Peyer's patch (tissue), 4 donors: Measurements from ENCODE around the gene BRD3OS. TPM values are rescaled to one million over a fixed set of nuclear protein-coding genes. Genes with fewer than 3 reads are reported as not detected.
"Not testable (repeated sequence)": the region's sequence is repeated elsewhere in the genome, so short reads cannot be mapped to it uniquely, and the experiment has no call there.

Experiments used
- DNase-seq, 3 donors: peaks; one replicate each; pipeline ENCODE4 v3.0.0-alpha.2; 2017 to 2019
- H3K27ac ChIP-seq, 4 donors: fragments of 200-600 bp; sonication (generic); one replicate each; pipeline ENCODE4 v1.5.1; 2016 to 2019
- H3K27me3 ChIP-seq, 2 donors: fragments of 200-600 bp; sonication (generic); one replicate each; pipeline ENCODE4 v1.5.1; 2019
- H3K36me3 ChIP-seq, 3 donors: fragments of 200-600 bp; sonication (generic); one replicate each; pipeline ENCODE4 v1.5.1; 2016 to 2019
- H3K4me1 ChIP-seq, 4 donors: fragments of 200-600 bp; sonication (generic); one replicate each; pipeline ENCODE4 v1.5.1; 2016 to 2019
- H3K4me3 ChIP-seq, 4 donors: fragments of 200-600 bp; sonication (generic); 1 replicate in 3 of 4; 2 replicates in 1 of 4; pipeline ENCODE4 v1.5.1; 2016 to 2019; ENCODE audit warnings: mild to moderate bottlenecking in 1 of 4
- H3K9me3 ChIP-seq, 4 donors: fragments of 200-600 bp; sonication (generic); one replicate each; pipeline ENCODE4 v1.5.1; 2016 to 2019; ENCODE audit warnings: mild to moderate bottlenecking in 1 of 4
- POLR2A ChIP-seq, 2 donors: fragments of 450-650 bp; IDR thresholded peaks; one replicate each; pipeline ENCODE4 v1.5.1; 2017; ENCODE audit warnings: antibody characterized with exemption in 2 of 2, mild to moderate bottlenecking in 2 of 2, moderate library complexity in 2 of 2
- total RNA-seq, 4 donors: library from RNA; depleted of rRNA; stranded (reverse); fragments of >200 nt; gene quantifications; one replicate each; pipeline ENCODE4 v1.1.0, GENCODE V29; 2016
- TF ChIP-seq, protein P1 (sequence below), 6 experiments: fragments of 450-650 bp in 4 of 6; fragments of 200-600 bp in 2 of 6; sonication (generic) in 1 of 6; IDR thresholded peaks; one replicate each; pipeline ENCODE4 v1.5.1; 2017 to 2019; ENCODE audit warnings: antibody characterized with exemption in 6 of 6, mild to moderate bottlenecking in 3 of 6, moderate library complexity in 1 of 6

BRD3OS gene
- total RNA-seq, 4 donors from 2014 or later = 1.4 to 11.6 (median 2.3) TPM

DNA sequence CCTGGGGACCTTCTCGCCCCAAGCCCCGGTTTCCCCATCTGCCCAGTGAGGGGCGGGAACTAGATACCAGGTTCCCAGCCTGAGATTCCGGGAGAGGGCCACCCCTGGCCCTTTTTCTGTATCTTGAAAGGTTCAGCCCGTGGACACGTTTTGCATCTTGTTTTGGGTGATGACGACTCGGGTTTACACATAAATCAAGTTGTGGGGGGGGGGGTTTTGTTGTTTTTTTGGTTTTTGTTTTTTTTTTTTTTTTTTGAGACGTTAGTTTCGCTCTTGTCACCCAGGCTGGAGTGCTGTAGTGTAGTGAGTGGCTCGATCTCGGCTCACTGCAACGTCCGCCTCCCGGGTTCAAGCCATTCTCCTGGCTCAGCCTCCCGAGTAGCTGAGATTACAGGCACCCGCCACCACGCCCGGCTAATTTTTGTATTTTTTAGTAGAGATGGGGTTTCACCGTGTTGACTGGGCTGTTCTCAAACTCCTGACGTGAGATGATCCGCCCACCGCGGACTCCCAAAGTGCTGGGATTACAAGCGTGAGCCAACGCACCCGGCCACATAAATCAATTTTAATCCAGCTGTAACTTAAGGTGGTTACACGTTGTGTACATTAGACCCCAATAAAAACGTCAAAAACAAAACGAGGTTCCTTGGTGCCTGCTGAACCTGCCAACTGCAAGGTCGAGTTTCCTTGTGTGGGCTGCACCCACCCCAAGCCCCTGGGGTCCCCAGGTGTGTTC lies 43.6 kb downstream of the BRD3OS start:
- H3K27ac ChIP-seq = peak overlapping the region; percentile 99 to 100 (median 100)
- no peak for TF ChIP-seq POLR2A (IDR thresholded peaks at IDR 0.05)
- TF ChIP-seq, protein P1, sequence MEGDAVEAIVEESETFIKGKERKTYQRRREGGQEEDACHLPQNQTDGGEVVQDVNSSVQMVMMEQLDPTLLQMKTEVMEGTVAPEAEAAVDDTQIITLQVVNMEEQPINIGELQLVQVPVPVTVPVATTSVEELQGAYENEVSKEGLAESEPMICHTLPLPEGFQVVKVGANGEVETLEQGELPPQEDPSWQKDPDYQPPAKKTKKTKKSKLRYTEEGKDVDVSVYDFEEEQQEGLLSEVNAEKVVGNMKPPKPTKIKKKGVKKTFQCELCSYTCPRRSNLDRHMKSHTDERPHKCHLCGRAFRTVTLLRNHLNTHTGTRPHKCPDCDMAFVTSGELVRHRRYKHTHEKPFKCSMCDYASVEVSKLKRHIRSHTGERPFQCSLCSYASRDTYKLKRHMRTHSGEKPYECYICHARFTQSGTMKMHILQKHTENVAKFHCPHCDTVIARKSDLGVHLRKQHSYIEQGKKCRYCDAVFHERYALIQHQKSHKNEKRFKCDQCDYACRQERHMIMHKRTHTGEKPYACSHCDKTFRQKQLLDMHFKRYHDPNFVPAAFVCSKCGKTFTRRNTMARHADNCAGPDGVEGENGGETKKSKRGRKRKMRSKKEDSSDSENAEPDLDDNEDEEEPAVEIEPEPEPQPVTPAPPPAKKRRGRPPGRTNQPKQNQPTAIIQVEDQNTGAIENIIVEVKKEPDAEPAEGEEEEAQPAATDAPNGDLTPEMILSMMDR (IDR thresholded peaks at IDR 0.05) = no peak
- H3K27me3 ChIP-seq = no peaks in the 10 kb centered on the region
- peak in 2 of 3 donors; percentile 50 for DNase-seq
- peaks cover 0 to 14% (median 6%) of the 10 kb centered on the region in 4 donors for H3K4me1 ChIP-seq
- H3K9me3 ChIP-seq = no peaks in the 10 kb centered on the region
- H3K4me3 ChIP-seq = peak overlapping the region; percentile 97 to 100 (median 98)
- H3K36me3 ChIP-seq = no peaks in the 10 kb centered on the region

DNA sequence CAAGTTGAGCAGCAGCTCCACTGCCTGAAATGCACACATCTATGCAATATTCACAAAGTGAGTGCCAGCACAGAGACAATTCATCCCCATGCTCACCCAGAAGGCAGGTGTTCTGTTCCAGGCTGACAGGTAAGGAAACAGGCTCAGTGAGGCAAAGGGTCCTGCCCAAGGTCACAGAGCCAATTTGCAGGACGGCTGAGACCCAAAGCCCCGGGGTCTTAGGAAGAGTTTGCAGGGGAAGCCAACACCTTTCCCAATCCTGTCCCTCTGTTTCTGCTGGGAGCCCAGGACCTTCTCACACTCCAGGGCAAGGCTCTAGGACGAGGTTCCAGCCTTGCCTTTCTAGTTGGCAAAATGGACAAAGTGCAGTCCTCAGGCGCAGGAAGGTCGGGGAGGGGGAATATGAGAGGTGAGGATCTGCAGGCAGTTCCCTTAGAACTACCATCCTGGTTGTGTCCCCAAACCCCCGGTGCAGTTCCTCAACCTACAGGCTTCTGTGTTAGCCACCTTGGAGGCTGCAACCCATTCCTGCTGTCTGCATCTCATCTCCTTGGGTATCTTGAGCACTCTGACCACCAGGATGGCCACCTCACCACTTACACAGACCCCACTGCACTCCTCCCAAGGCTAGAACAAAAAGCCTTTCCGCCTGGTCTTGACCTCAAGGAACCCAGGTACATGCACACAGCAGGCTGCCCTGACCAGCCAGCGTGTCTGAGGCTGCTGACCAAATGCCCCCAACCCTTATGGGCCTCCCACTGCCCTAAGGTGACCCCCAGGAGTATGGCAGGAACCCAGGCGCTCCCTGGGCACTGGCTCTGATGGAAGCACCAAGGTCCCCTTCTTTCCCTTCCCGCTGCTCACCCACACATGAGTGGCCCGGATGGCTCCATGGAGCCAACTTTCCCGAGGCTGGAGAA lies 44.5 kb downstream of the BRD3OS start:
- no peak overlapping the region for H3K27ac ChIP-seq
- H3K4me3 ChIP-seq = peak overlapping the region in 1 of 4 donors; percentile 100
- no peaks in the 10 kb centered on the region for H3K36me3 ChIP-seq
- DNase-seq = peak in 1 of 3 donors; percentile 46
- H3K27me3 ChIP-seq = no peaks in the 10 kb centered on the region
- TF ChIP-seq POLR2A (IDR thresholded peaks at IDR 0.05) = no peak
- TF ChIP-seq, protein P1 (IDR thresholded peaks at IDR 0.05) = no peak
- peaks cover 0 to 14% (median 6%) of the 10 kb centered on the region in 4 donors for H3K4me1 ChIP-seq
- H3K9me3 ChIP-seq = no peaks in the 10 kb centered on the region

DNA sequence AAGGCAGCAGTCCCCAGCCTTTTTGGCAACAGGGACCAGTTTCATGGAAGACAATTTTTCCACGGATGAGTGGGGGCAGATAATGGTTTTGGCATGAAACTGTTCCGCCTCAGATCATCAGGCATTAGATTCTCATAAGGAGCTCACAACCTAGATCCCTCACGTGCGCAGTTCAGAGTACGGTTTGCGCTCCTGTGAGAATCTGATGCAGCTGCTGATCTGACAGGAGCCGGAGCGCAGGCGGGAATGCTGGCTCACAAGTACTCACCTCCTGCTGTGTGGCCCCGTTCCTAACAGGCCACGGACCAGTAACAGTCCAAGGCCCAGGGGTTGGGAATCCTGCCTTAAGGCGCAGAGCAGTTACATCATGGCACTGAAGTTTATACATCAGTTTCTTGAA lies 45.9 kb downstream of the BRD3OS start:
- Histone ChIP-seq H3K4me1 (peaks cover 0 to 7% (median 2%) of the 10 kb centered on the region in 4 donors), H3K4me3 (no peak overlapping the region), H3K9me3 (no peaks in the 10 kb centered on the region), H3K27me3 (no peaks in the 10 kb centered on the region), H3K36me3 (no peaks in the 10 kb centered on the region), H3K27ac (no peak overlapping the region)
- TF ChIP-seq POLR2A (IDR thresholded peaks at IDR 0.05) = no peak
- TF ChIP-seq, protein P1 (IDR thresholded peaks at IDR 0.05) = no peak
- no peak for DNase-seq

DNA sequence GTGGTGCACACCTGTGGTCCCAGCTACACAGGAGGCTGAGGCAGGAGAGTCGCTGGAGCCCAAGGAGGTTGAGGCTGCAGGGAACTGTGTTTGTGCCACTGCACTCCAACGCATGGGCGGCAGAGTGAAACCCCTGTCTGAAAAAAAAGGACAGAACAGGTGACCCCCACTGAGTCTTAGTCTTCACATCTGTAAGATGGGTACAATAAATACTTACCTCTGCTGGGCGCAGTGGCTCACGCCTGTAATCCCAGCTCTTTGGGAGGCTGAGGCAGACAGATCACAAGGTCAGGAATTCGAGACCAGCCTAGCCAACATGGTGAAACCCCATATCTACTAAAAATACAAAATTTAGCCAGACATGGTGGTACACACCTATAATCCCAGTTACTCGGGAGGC lies 47.4 kb downstream of the BRD3OS start:
- H3K27ac ChIP-seq, H3K9me3 ChIP-seq, H3K4me1 ChIP-seq, H3K27me3 ChIP-seq, H3K36me3 ChIP-seq, DNase-seq, H3K4me3 ChIP-seq: not testable (repeated sequence)

DNA sequence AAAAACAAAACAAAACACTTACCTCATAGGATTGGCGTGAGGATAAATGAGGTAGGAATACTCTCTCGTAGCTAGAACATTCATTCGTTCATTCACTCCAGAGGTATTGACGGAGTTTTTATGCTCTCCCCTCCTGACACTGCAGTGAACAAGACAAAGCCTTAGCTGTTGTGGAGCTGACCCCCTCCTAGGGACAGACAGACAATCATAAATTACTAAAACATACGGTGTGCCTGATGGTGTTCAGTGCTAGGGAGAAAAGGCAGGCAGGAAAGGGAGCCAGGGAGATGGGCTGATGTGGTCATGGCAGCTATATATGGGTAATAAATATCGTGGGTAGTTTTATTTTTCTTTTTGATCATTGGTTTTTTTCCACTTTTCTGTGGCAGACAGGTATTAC lies 48.2 kb downstream of the BRD3OS start:
- DNase-seq = no peak
- H3K4me3 ChIP-seq = no peak overlapping the region
- peaks cover 0 to 3% (median 0%) of the 10 kb centered on the region in 4 donors for H3K9me3 ChIP-seq
- no peaks in the 10 kb centered on the region for H3K36me3 ChIP-seq
- H3K27me3 ChIP-seq = no peaks in the 10 kb centered on the region
- TF ChIP-seq, protein P1 (IDR thresholded peaks at IDR 0.05) = no peak
- no peak for TF ChIP-seq POLR2A (IDR thresholded peaks at IDR 0.05)
- H3K27ac ChIP-seq = no peak overlapping the region
- H3K4me1 ChIP-seq = peaks cover 0 to 4% (median 0%) of the 10 kb centered on the region in 4 donors

DNA sequence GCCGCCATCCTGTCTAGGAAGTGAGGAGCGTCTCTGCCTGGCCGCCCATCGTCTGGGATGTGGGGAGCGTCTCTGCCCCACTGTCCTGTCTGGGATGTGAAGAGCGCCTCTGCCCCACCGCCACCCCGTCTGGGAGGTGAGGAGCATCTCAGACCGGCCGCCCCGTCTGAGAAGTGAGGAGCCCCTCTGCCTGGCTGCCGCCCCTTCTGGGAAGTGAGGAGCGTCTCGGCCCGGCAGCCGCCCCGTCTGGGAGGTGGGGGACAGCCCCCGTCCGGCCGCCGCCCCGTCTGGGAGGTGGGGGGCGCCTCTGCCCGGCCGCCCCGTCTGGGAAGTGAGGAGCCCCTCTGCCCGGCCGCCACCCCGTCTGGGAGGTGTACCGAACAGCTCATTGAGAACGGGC lies 50.4 kb downstream of the BRD3OS start:
- H3K27ac ChIP-seq = not testable (repeated sequence)

More for the DNA sequence above, 50.4 kb downstream of the BRD3OS start:
- not testable (repeated sequence) for H3K4me1 ChIP-seq, H3K27me3 ChIP-seq, DNase-seq, H3K36me3 ChIP-seq, H3K9me3 ChIP-seq, H3K4me3 ChIP-seq
